Amniotic stem cell (primary cell): Measurements from ENCODE around the gene RAD23B.
"Not testable (repeated sequence)": the region's sequence is repeated elsewhere in the genome, so short reads cannot be mapped to it uniquely, and the experiment has no call there.

Experiments
- DNase-seq: peaks from one replicate; lab custom pipeline; 2025; lab: John Stamatoyannopoulos, UW

The RAD23B gene

GRCh38 chr9:107282759-107283622, at the start of gene RAD23B:
Gene RAD23B (plus strand): TSS chr9:107283279. CDS start chr9:107283630, 351 bp downstream.
- DNase-seq, result peak; percentile 97

- no peak for DNase-seq
These were observed 47.2 kb upstream of the RAD23B start for GRCh38 chr9:107235765-107236442.

GRCh38 chr9:107237873-107238272, 45.2 kb upstream of the RAD23B start:
- no peak for DNase-seq

- no peak for DNase-seq
These were observed 43.6 kb upstream of the RAD23B start for GRCh38 chr9:107239474-107239873.

- DNase-seq, result no peak
These were observed 42.8 kb upstream of the RAD23B start for GRCh38 chr9:107240260-107240659.

GRCh38 chr9:107242073-107243030, 40.7 kb upstream of the RAD23B start:
- no peak for DNase-seq

GRCh38 chr9:107243742-107244141, 39.3 kb upstream of the RAD23B start:
- DNase-seq, result no peak

- DNase-seq, result no peak
These were observed 36.5 kb upstream of the RAD23B start for GRCh38 chr9:107246259-107247254.

GRCh38 chr9:107248714-107249113, 34.4 kb upstream of the RAD23B start:
- DNase-seq, result no peak

GRCh38 chr9:107249131-107249533, 33.9 kb upstream of the RAD23B start:
- no peak for DNase-seq

- no peak for DNase-seq
These were observed 33.3 kb upstream of the RAD23B start for GRCh38 chr9:107249665-107250285.

GRCh38 chr9:107251756-107252322, 31.2 kb upstream of the RAD23B start:
- peak; percentile 72 for DNase-seq

- DNase-seq, result no peak
These were observed 24.2 kb upstream of the RAD23B start for GRCh38 chr9:107258919-107259318.

GRCh38 chr9:107259751-107260313, 23.2 kb upstream of the RAD23B start:
- not testable (repeated sequence) for DNase-seq

- no peak for DNase-seq
These were observed 22.5 kb upstream of the RAD23B start for GRCh38 chr9:107260437-107261081.

GRCh38 chr9:107261106-107261505, 22.0 kb upstream of the RAD23B start:
- no peak for DNase-seq

- no peak for DNase-seq
These were observed 19.8 kb upstream of the RAD23B start for GRCh38 chr9:107263289-107263688.

GRCh38 chr9:107266624-107267368, 16.3 kb upstream of the RAD23B start:
- no peak for DNase-seq
